CD4-positive, alpha-beta T cell treated with Interferon gamma for 1 hour (primary cell): ENCODE data around the gene PHLPP1.

Experiments used
- DNase-seq: peaks from one replicate; pipeline ENCODE4 v3.0.0-alpha.2; 2020

The PHLPP1 gene

DNA sequence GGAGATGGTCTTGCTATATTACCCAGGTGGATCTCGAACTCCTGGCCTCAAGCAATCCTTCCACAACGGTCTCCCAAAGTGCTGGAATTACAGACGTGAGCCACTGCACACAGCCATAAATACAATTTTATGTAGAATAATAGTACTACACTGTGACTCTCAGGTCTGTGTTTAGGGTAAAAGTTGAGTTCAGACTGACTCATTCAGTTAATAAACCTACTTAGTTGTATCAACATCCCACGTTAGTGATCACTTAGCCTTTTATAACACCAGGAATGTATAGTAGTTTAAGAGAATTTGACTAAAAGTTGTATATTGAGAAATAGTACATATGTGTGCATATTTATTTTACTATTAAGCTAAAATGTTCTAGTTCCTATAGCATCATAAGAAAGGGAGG is 237.5 kb downstream of the PHLPP1 start:
- no peak for DNase-seq

DNA sequence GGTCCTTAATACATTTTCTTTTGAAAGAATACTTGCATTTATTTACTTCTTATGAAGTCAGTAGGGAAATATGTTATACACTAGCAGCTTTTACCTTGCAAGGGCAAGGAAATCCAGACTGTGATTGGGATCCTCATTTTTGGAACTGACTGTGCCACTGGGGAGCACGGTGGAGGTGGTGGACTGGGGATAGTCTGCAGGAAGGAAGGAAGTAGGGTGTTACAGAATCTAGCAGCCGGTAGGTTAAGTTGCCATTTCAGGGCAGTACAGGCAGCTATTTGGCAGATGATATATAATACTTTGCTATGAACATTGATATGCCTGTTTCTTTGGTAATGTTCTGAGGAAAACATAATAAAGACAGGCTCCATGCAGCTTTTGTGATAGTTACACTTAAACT is 238.3 kb downstream of the PHLPP1 start:
- no peak for DNase-seq

DNA sequence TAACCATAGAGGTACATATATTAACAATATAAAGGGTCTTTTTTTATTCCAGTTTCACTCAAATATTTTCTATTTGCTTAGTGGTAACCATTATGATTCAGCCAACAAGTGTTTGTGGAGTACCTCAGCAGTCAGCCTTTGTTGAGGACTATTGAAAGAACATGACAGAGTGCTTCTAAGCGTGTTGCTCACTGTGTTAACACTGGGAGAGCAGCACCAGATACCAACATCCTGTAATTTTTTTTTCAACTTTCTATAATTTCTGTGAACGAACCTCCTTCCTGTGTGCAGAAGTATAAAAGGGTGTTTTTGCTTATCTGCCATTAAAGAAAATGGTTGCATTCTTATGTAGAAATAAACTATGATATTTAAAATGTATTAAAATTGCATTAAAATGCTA is 239.0 kb downstream of the PHLPP1 start:
- no peak for DNase-seq

DNA sequence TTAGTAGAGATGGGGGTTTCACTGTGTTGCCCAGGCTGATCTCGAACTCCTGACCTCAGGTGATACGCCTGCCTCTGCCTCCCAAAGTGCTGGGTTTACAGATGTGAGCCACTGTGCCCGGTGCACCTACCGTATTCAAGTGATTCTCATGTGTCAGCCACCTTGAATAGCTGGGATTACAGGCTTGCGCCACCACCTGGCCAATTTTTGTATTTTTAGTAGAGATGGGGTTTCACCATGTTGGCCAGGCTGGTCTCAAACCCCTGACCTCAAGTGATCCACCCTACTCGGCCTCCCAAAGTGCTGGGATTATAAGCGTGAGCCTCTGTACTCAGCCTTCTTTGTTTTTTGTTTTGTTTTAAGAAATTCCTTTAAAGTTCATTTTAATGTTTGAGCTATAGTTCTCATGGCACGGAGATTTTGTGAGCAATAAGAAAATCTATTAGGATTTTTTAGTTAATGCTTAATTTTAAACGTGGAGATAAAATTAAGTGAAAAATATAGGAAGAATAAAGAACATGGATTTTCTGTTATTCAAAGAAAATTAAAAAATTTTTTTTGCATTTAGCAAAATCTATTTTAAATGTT is 242.6 kb downstream of the PHLPP1 start:
- peak; percentile 28 for DNase-seq

DNA sequence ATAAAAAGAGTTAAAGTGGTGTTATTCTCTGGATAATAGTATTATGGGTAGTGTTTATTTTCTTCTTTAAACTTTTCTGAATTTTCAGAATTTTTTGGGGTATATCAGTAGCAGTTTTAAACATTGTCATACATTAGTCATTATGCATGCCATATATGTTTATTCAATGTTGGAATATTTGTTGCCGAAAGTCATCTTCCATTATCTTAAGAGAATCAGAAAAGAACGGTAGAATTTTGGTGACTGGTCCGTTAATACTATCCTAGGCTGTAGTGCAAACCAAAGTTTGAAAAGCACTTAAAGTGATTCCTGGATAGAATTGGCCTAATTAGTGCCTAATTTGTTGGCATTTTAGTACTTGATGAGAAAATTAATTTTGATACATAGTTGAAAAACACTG is 244.1 kb downstream of the PHLPP1 start:
- no peak for DNase-seq

DNA sequence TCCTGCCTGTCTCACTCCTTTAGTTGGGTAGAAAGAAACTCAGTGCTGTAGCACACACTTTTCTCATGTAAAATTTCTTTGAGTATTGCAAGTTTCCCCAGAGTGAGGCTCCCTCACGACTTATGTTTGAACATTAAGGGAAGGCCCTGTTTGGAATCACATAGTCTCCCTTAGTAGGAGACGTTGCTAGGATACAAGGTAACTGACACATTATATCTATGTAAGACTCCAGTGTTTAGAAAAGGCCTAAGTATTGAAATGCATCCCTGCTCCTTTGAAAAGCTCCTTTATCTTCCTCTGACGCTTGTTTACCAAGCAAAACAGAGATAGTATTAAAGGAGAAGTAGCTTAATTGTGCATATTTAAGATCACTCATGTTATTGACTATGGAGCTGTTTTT is 248.2 kb downstream of the PHLPP1 start:
- DNase-seq: no peak

DNA sequence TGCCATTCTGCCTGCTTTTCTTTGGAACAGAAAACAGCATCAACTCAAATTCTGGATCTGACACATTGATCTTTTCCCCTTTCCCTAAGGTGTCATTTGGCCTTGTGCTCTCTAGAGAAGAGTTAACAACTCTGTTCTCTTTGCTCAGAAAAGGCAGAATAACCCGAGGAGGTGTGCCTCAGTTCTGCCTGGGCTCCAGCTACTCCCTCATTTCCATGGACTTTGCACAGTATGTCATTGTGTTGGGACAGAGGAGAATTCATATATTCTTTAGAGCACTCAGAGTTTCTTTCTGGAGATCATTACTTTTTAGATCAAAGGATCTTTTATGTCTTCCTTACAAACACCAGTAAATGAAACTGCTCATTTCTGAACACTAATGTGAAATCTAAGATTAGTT is 249.1 kb downstream of the PHLPP1 start:
- DNase-seq: no peak

DNA sequence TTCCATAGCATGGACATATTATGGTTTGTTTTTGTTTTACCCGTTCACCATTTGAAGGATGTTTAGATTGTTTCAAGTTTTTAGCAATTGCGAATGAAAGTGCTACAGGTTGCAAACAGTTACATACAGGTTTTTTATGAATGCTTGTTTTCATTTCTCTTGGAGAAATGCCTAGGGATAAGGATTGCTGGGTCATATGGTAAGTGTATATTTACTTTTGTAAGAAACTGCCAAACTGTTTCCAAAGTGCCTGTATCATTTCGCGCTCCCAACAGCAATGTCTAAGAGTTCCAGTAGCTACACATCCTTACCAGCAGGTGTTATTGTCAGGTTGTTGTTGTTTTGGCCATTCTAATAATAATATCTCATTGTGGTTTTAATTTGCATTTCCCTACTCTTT is 251.7 kb downstream of the PHLPP1 start:
- DNase-seq: no peak

DNA sequence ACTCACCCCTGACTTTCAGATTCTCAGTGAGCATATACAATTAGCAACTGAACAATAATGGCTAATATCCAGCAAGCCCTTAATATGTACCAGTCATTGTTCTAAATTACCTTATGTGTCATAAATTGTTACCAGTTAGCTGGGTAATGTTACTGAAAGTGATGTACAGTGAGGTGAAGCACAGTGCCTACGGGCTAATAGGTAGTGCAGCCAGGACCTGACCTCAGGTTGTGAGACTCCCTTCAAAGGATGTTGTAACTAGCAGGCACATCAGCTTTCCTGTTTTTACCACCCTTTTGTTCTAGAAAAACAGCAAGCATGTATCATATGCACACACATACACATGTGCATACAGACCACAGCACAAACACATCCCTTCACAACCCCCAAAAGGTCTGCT is 258.3 kb downstream of the PHLPP1 start:
- DNase-seq: no peak

DNA sequence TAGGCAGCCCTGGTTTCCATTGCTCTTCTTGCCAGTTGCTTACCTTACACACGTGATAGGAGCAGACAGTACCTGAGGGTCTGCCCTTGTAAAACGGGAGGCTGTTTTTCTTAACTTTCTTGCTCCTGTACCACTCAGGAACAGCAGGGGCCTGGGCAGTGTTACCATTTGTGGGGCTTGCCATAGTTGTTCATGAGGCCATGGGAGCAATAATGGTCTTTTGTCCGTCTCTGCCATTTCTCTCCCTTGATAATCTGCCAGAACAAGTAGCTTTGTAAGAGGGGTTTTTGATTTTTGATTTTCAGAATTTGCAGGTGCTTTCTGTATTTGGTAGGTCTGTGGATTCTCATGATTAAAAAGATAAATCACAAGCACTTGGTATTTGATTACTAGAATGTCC is 259.0 kb downstream of the PHLPP1 start:
- DNase-seq: no peak

DNA sequence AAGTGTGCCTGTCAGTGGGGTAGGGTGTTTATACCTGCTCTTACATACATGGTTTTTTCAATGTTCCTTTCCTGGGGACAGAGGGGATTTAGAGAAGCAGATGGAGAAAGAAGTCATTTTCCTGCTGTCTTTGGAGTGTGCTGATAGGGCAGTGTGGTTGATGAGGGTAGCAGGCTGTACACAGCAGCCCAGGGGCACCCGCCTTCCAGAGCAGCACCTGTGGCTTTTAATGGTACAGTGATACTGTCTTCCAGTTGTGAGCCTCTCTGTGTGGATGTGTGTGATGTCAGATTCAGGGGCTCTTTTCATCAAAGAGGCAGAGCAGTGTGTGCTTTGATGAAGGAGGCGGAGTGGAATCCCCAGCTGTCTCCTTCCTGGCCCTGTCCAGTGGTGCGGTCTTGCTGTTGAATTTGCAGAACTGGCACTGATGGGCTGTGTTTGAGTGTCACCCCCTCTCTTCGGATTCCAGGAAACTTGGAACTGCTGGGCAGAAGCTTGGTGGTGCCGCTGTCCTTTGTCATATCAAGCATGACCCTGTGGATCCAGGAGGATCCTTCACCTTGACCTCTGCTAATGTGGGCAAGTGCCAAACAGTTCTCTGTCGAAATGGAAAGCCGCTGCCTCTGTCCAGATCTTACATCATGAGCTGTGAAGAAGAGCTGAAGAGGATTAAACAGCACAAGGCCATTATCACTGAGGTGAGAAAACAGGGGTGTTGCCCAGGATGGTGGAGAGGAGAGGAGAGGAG is 259.8 kb downstream of the PHLPP1 start:
- DNase-seq: no peak

DNA sequence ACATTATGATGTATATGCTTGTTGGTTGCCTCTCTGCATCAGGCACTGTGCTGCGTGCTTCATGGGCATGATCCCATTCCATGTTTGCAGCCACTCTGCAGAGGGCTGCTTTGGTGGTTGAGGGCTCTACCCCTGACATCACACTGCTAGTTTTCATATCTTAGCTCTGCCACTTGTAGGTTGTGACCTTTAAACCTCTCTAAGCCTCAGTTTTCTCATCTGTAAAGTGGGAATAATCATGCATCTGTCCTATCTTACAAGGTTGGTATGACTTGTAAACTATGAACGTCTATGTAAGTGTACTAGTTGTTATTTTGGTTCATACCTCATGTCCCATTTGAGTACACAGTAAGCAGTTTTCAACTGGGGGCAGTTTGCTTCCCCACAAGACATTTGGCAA is 260.4 kb downstream of the PHLPP1 start:
- no peak for DNase-seq

DNA sequence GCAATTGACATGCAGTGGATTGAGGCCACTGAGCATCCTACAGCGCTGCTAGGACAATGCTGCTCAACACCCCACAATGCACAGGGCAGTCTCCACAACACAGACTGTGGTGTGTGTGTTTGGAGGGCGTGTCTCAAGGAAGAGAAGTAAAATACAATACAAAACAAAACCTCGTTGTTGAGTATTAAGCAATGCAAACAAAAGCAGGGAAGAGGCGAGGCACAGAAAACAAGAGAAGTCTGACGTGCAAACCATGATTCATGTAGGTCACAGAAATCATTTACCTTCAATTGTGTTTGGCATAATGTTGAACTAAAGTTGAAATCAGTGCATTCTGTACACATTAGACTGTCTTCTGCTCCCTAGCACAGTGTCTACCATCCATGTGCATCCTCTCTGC is 260.9 kb downstream of the PHLPP1 start:
- DNase-seq: no peak

DNA sequence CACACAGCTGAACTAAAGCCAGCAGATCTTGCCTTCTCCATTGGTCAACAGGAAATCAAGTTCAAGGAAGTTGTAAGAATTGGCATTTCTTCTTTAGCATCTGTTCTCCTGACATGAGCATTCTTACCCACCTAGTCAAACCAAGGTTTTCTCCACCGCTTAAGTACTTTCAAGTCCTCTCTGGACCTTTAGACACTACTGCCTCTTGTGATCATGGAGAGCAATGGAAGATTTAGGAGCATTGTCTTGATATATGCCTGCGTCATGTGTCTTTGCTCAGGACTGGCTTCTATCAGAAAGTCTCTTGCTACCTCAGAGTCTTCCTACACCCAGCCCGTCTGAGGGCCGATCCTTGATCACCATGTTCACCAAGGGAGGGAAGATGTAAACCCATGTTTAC is 262.2 kb downstream of the PHLPP1 start:
- DNase-seq: no peak

DNA sequence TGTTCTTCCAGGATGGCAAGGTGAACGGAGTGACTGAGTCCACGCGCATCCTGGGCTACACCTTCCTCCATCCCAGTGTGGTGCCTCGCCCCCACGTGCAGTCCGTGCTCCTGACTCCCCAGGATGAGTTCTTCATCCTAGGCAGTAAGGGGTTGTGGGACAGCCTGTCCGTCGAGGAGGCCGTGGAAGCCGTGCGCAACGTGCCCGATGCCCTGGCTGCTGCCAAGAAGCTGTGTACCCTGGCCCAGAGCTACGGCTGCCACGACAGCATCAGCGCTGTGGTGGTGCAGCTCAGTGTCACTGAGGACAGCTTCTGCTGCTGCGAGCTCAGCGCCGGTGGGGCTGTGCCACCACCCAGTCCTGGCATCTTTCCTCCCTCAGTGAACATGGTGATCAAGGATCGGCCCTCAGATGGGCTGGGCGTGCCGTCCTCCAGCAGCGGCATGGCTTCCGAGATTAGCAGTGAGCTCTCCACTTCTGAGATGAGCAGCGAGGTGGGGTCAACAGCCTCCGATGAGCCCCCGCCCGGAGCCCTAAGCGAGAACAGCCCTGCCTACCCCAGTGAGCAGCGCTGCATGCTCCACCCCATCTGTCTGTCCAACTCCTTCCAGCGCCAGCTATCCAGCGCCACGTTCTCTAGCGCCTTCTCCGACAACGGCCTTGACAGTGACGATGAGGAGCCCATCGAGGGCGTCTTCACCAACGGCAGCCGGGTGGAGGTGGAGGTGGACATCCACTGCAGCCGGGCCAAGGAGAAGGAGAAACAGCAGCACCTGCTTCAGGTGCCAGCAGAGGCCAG is 263.1 kb downstream of the PHLPP1 start:
- DNase-seq: no peak

DNA sequence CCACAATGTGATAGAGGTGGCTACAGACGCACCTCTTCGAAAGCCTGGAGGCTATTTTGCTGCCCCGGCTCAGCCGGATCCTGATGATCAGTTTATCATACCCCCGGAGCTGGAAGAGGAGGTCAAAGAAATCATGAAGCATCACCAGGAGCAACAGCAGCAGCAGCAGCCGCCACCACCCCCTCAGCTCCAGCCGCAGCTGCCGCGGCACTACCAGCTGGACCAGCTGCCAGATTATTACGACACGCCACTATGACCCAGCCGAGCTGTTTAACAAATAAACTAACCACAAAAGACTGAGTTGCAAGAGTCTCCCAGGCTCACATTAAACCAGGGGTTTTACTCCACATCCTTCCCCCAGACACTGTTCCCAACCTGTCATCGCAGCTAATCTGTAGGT is 263.8 kb downstream of the PHLPP1 start:
- DNase-seq: no peak

DNA sequence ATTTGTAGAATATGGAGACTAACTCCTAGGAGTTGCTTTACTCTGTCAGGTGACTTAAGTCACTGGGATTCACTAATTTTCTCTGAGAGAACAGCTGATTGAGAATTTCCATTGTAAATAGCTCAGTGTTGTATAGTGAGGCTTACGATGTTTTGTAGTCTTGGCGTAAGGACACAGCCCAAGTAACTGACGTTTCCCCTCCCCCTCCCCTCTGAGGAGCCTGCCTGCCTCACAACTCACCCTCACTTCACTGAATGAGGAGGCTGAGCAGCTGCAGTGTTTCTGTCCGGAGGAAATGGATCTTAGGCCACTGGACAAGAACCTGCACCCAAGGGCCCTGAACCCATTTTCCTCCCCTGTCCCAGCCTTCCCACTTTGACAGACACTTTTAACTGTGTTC is 264.6 kb downstream of the PHLPP1 start:
- no peak for DNase-seq

DNA sequence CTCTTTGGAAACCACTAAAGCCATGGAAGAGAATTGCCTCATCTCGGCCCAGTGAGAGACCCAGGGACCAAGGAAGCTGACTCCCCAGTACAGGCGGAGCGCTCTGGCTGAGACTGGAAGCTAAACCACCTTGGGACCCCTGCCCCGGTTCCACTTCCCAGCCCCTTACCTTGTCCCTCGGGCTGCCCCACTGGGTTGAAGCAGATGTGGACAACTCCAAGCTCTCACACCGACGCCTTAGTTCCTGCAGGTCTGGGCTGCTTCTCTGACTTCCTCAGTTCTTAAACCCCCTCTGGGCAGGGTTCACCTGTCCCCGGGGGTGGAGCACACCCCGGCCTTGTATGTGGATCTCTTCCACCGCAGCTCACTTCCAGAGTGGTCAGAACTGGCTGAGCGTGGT is 266.2 kb downstream of the PHLPP1 start:
- no peak for DNase-seq

DNA sequence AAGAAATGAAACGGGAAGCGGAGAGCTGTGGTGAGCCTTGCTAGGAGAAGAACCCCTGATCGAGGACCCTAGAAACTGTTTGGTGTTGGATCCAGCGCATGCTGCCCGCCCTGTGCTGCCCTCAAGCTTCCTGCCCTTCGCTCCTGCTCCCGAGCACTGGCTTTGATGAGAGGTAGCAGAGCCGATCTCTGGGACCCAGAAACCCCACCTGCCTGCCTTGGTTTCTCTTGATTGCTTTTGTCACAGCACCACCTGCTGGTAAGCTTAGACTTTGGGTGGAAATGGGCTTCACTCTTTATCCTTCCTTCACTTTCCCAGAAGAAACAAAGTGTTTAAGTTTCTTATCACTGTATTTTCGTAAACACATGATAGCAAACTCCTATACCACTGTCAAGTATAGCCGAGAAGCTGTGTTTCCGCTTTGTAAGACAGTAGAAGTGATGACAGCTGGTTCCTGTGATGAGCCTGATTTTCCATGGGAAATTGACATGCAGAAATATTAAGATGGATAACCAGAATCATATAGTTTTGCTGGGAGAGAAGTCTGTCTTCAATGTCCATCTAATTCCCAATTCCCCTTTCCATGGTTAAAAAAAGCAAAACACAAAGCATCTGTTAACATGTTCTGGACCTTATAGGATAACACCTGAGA is 267.4 kb downstream of the PHLPP1 start:
- peak; percentile 41 for DNase-seq

DNA sequence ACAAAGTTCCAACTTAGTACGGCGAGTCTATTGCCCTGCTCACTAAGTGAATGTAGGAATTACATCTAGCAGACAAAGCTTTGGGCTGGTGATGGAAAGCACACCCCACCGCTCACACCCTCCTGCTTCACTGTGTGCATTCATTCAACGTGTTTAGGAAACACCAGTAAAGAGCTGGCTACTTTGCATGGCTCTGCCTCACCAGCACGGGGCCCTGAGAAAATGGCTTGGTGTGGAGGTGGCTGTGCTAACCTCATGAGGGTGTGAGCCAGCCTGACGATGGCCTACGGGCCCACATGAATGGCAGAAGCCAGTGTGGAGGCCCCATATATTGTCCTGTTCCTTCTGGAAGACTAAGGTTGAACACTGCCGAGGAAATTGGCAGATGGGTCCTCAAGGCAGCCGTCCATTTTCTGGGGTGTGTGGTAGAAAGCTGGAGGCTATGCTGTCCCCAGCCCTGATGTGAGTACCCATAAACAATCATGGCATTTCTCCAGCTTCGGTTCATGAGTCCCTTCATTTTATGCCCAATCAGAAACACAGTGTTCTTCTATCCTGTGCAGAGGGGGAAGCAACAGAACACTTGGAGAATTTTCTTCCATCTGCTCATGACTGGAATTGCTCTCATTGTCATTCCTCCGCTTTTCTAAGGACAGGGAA is 269.4 kb downstream of the PHLPP1 start:
- no peak for DNase-seq

DNA sequence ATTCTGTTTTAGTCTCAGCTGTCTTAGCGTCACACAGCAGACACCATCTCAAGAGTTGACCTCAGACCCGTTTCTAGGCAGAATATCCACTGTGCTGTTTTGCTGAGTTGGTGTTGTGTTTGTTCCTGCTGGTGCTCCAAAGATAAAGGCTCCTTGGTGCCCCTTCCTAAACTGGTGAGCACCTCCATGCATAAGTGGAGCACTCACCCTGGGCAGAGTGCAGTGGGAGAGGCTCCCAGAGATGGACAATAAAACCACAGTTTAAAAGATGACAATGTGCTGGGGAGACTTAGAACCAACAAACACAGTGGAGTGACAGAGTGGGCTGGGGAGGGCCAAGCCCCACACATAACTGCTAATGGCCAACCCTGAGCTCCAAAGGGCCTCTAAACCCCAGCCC is 271.1 kb downstream of the PHLPP1 start:
- no peak for DNase-seq

DNA sequence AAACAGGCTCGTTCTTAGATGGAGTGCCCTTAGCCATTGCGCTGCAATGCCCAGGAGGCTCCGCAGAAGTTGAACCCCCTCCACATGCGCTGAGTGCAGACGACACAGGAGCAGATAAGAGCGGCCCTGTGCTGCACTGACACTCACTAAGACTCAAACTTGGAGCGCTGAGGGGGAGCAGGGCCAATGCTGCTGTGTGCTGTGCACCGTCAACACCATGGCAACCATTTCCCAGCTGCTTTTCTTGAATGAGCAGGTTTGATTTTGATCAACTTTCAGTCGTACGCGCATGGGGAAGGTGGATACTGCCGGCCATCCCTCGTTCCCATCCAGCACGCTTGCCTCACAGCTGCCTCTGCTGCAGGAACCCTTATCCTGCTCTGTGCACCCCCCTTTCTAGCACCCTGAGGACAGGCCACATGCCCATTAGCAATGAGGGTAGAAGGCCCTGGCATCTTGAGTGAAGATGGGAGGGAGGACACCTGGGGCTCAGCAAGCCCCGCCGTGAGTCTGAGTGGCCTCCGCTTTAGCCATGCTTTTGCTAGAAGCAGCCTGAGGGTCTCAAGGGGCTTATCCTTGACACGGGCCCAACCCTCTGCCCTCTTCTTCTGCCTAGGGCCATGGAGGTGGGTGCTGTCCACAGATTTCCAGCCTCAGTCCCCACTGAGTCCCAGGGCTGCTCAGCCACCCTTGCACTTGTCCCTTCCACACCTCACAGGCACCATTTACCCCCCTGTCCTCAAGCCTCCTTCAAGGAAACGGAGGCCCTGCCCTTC is 271.9 kb downstream of the PHLPP1 start:
- no peak for DNase-seq
